HG02642 (cell line): Measurements from ENCODE around the gene CCNT1.
A peak's percentile ranks its signal among the peaks of the same experiment; 100 is the strongest.
"Not testable (repeated sequence)": the region's sequence is repeated elsewhere in the genome, so short reads cannot be mapped to it uniquely, and the experiment has no call there.

ENCODE experiments used
- ATAC-seq: cut with Tn5 transposase; IDR thresholded peaks from one replicate; pipeline ENCODE4 v1.9.1; 2021; ENCODE audit warnings: mild to moderate bottlenecking; ENCODE audit not compliant: unreplicated experiment, poor library complexity

Gene CCNT1

GRCh38 chr12:48716493-48717251 is at the start of gene CCNT1:
Gene CCNT1 (minus strand): TSS chr12:48716707. CDS start chr12:48716675, 32 bp downstream.
- ATAC-seq = peak; percentile 97

DNA sequence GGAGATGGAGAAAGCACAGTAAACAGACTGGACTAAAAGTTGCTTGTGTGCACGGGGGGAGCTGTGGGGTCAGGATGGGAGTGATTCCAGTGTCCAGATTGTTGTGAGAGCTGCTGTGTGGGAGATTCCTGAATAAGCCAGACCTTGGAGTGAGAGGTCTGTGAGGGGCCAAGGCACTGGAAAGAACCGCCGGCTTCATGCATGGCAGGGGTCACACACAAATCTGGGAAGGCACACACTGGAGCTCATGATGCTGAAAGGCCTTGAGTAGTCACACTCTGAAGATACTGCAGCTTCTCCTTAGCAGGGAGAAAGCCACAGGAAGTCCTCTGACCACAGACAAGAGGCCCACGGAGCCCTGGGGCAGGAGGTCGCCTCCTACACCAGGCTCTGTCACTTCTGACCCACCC is 49.3 kb upstream of the CCNT1 start:
- ATAC-seq = no peak

GRCh38 chr12:48764521-48764920 is 48.0 kb upstream of the CCNT1 start:
- ATAC-seq = no peak

- no peak for ATAC-seq
Measured at GRCh38 chr12:48758737-48759136, 42.2 kb upstream of the CCNT1 start.

DNA sequence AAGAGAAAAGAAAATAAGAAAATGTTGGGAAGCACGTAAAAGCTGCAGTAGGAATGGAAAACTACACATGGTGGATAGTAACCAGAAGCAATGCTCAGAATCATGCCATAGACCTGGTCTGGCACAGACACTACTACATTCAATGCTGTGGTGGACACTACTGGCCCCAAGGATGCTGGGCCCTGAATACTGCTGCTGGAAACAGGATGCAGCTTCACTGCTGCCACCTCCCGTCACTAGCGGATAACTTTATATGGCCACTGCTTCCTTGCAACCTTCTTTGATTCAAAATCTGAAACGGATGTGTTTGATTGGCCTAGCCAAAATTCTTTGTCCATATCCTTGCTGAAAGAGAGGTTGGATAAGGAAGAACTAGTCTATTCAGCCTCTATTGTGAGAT is 41.7 kb upstream of the CCNT1 start:
- ATAC-seq = no peak

- no peak for ATAC-seq
Measured at GRCh38 chr12:48750769-48751356, 34.4 kb upstream of the CCNT1 start.

- no peak for ATAC-seq
Measured at GRCh38 chr12:48750215-48750614, 33.7 kb upstream of the CCNT1 start.

DNA sequence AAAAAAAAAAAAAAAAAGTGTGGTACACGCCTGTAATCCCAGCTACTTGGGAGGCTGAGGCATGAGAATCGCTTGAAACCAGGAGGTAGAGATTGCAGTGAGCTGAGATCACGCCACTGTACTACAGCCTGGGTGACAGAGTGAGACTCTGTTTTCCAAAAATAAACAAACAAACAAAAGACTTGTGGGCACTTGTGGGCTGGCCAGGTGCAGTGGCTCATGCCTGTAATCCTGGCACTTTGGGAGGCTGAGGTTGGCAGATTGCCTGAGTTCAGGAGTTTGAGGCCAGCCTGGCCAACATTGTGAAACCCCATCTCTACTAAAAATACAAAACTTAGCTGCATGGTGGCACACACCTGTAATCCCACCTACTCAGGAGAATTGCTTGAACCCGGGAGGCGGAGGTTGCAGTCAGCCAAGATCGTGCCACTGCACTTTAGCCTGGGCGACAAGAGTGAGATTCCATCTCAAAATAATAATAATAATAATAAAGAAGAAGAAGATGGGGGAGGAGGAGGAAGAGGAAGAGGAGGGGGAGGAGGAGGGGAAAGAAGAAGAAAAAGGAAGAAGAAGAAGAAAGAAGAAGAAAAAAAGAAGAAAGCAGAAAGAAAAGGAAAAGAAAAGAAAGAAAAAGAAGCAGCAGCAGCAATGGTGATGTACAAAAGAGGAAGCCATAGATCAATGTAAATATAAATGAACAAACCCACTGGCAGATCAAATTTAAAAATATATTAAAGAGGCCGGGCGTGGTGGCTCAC is 27.9 kb upstream of the CCNT1 start:
- no peak for ATAC-seq

DNA sequence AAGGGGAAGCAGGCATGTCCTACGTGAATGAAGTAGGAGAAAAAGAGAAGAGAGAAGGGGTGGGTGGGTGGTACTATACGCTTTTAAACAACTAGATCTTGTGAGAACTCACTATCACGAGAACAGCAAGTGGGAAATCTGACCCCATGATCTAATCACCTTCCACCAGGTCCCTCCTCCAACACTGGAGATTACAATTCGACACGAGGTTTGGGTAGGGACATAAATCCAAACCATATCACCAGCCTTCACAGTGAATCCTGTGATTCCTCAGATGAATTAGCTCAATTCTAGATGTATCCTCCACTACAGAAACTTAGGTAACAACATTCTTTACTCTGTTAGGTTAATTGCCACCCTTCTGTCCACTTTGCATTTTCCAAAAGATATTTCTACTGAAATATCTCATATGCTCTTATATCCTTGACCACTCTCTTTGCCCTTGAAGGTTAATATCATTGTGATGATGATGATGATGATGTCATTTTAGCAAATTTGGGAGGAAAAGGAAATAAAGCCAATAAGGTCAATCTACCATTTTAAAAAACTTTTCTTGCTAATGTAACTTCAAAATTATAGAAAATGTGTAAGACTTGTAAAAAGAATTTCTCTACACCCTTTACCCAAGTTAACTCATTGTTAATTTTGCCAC is 23.2 kb upstream of the CCNT1 start:
- no peak for ATAC-seq

- no peak for ATAC-seq
Measured at GRCh38 chr12:48736456-48736855, 19.9 kb upstream of the CCNT1 start.

DNA sequence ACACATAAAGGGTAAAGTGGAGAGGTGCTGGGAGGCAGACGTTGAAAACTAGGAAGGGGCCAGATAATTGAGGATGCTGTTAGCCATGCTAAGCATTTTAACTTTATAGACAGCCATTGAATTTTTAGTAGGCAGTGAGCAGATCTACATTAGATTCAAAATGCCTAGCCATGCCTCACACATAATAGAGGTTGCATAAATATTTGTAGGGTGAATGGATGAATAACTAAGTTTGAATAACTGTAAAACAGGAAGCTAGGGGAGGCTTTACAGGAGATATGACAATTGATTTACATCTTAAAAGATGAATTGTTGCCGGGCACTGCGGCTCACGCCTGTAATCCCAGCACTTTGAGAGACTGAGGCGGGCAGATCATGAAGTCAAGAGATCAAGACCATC is 12.3 kb upstream of the CCNT1 start:
- ATAC-seq = no peak

GRCh38 chr12:48720737-48721136 is 4.2 kb upstream of the CCNT1 start:
- not testable (repeated sequence) for ATAC-seq

- not testable (repeated sequence) for ATAC-seq
Measured at GRCh38 chr12:48720171-48720570, 3.7 kb upstream of the CCNT1 start.

DNA sequence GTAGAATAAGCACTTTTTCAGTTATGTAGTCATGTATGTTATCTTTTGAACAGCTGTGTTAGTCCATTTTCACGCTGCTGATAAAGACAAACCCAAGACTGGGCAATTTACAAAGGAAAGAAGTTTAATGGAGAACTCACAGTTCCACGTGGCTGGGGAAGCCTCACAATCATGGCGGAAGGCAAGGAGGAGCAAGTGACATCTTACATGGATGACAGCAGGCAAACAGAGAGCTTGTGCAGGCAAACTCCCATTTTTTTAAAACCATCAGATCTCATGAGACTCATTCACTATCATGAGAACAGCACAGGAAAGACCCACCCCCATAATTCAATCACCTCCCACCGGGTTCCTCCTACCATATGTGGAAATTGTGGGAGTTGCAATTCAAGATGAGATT is 2.5 kb upstream of the CCNT1 start:
- ATAC-seq = not testable (repeated sequence)

- ATAC-seq = peak; percentile 3
Measured at GRCh38 chr12:48717252-48717695, 767 bp upstream of the CCNT1 start.

GRCh38 chr12:48716168-48716492 is 377 bp downstream of the CCNT1 start:
- ATAC-seq = no peak

- ATAC-seq = no peak
Measured at GRCh38 chr12:48712209-48712608, 4.3 kb downstream of the CCNT1 start.

GRCh38 chr12:48698822-48699221 is 17.7 kb downstream of the CCNT1 start:
- not testable (repeated sequence) for ATAC-seq

GRCh38 chr12:48696626-48697025 is 19.9 kb downstream of the CCNT1 start:
- no peak for ATAC-seq

GRCh38 chr12:48695859-48696258 is 20.6 kb downstream of the CCNT1 start:
- no peak for ATAC-seq

- ATAC-seq = no peak
Measured at GRCh38 chr12:48694038-48694437, 22.5 kb downstream of the CCNT1 start.
